ENCODE results near the gene ZNF136. TPM values are rescaled to one million over a fixed set of nuclear protein-coding genes. Genes with fewer than 3 reads are reported as not detected.

The ZNF136 gene
- total RNA-seq, 1 experiment from 2014 or later = 4.6 TPM

DNA sequence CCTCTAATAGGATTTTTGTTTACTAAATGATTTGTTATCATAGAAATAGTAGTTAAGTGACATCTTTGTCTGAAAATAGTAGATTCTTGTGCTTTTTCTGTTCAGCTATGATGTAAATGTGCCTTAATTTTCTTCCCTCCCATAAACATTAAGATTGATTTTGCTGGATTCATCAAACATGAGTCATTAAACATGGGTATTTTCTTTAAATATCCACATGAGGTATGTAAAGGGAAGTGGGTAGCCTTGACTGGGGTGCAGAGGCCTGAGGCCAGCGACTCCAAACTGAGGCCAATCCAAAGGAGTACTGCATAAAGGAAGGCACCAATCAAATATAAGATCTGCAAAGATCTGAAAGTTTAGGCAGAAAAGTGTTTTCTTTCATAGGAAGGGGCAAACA lies 3.7 kb downstream of the ZNF136 start:
- ChIA-PET POLR2A (no interaction called here), CTCF (no interaction called here)
- ATAC-seq (no peak), DNase-seq (ENCODE audit: low read depth, low spot score) (no peak)
- intact Hi-C loops (cut with micrococcal nuclease; ENCODE audit: unreplicated experiment) = no loop called here
- TF ChIP-seq REST (IDR thresholded peaks at IDR 0.05; ENCODE audit: insufficient read depth in 1 of 2, low read depth in 2 of 2, low read length in 1 of 2) (no peak), TCF7L2 (IDR thresholded peaks at IDR 0.05; ENCODE audit: low read depth, low read length) (no peak), POLR2AphosphoS5 (IDR thresholded peaks at IDR 0.05; ENCODE audit: low read depth, low read length) (no peak), CTCF (IDR thresholded peaks at IDR 0.05) (no peak), SIN3A (IDR thresholded peaks at IDR 0.05; ENCODE audit: borderline replicate concordance, insufficient read depth, low read depth, low read length) (no peak)
- H3K4me3 ChIP-seq (ENCODE audit: low read depth in 2 of 2, low read length in 2 of 2) = no peak overlapping the region
- no peaks in the 10 kb centered on the region for H3K27me3 ChIP-seq (ENCODE audit: control insufficient read depth, insufficient read depth, low read length)
- H3K36me3 ChIP-seq (ENCODE audit: control insufficient read depth, insufficient read depth, low read length) = no peaks in the 10 kb centered on the region
- no peaks in the 10 kb centered on the region; the same call in 1 of the 2 replicates for H3K9me3 ChIP-seq (ENCODE audit: control insufficient read depth, insufficient read depth, low read depth, low read length)
- H3K4me1 ChIP-seq (ENCODE audit: control insufficient read depth, insufficient read depth, low read length) = no peaks in the 10 kb centered on the region
- in situ Hi-C loops (cut with HindIII; ENCODE audit: low pct_unique_long_range_greater_than_20kb, low sequenced_read_pairs) = no loop called here
- TSS peak; percentile 32 for BruUV-seq (replicated peaks)
- no peak overlapping the region for H3K27ac ChIP-seq (ENCODE audit: low read length)

DNA sequence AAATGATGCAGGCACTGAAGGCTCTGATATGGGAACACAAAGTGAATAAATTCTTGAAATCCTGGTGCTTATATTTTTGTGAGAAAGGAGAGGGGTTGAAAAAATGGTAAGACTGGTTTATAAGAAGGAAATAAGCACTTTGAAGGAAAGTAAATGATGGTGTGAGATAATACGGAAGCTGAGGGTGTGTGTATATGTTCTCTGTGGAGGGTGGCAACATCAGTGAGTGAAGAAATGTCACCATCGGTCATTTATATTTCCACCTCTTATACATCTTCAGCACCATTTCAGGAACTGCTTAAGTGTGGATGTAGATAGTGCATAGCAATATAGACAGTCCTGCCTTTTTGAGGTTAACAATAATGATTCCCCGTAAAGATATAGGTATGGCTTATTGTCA lies 17.5 kb downstream of the ZNF136 start:
- DNase-seq (ENCODE audit: low read depth, low spot score) (no peak), ATAC-seq (no peak)
- TF ChIP-seq TCF7L2 (IDR thresholded peaks at IDR 0.05; ENCODE audit: low read depth, low read length) (no peak), CTCF (IDR thresholded peaks at IDR 0.05) (no peak), POLR2AphosphoS5 (IDR thresholded peaks at IDR 0.05; ENCODE audit: low read depth, low read length) (no peak), REST (IDR thresholded peaks at IDR 0.05; ENCODE audit: insufficient read depth in 1 of 2, low read depth in 2 of 2, low read length in 1 of 2) (no peak), SIN3A (IDR thresholded peaks at IDR 0.05; ENCODE audit: borderline replicate concordance, insufficient read depth, low read depth, low read length) (no peak)
- BruUV-seq (replicated peaks) = TSS peak; percentile 21
- ChIA-PET CTCF (interaction anchor here (0.6 kb wide), 1 partner anchor 16 kb away, joined by 3 read pairs; no protein-coding TSS in a partner anchor), POLR2A (interaction anchor here (0.7 kb wide), 1 partner anchor 508 kb away, joined by 4 read pairs; the partner anchor contains the start of gene GNG14)
- intact Hi-C loops (cut with micrococcal nuclease; ENCODE audit: unreplicated experiment) (no loop called here), in situ Hi-C loops (cut with HindIII; ENCODE audit: low pct_unique_long_range_greater_than_20kb, low sequenced_read_pairs) (no loop called here)
- H3K36me3 ChIP-seq (ENCODE audit: control insufficient read depth, insufficient read depth, low read length) = no peaks in the 10 kb centered on the region
- H3K4me3 ChIP-seq (ENCODE audit: low read depth in 2 of 2, low read length in 2 of 2) = no peak overlapping the region
- H3K9me3 ChIP-seq (ENCODE audit: control insufficient read depth, insufficient read depth, low read depth, low read length) = peaks cover 22% of the 10 kb centered on the region; the same call in 1 of the 2 replicates
- no peak overlapping the region for H3K27ac ChIP-seq (ENCODE audit: low read length)
- no peaks in the 10 kb centered on the region for H3K4me1 ChIP-seq (ENCODE audit: control insufficient read depth, insufficient read depth, low read length)
- no peaks in the 10 kb centered on the region for H3K27me3 ChIP-seq (ENCODE audit: control insufficient read depth, insufficient read depth, low read length)

Measured in Panc1 (cell line).